Measurements from ENCODE around the gene HSF5.
"Not testable (repeated sequence)": the region's sequence is repeated elsewhere in the genome, so short reads cannot be mapped to it uniquely, and the experiment has no call there.

Gene HSF5

GRCh38 chr17:58411408-58411894 lies 76.8 kb downstream of the HSF5 start:
- no peak for DNase-seq

- no peak for DNase-seq
Observed at GRCh38 chr17:58410714-58411407, 77.3 kb downstream of the HSF5 start.

GRCh38 chr17:58409432-58409831 lies 78.8 kb downstream of the HSF5 start:
- DNase-seq, result no peak

- DNase-seq, result no peak
Observed at GRCh38 chr17:58403311-58403710, 84.9 kb downstream of the HSF5 start.

GRCh38 chr17:58402679-58403078 lies 85.5 kb downstream of the HSF5 start:
- DNase-seq, result no peak

GRCh38 chr17:58402047-58402446 lies 86.2 kb downstream of the HSF5 start:
- DNase-seq, result no peak

- no peak for DNase-seq
Observed at GRCh38 chr17:58401287-58401686, 86.9 kb downstream of the HSF5 start.

- DNase-seq, result no peak
Observed at GRCh38 chr17:58400826-58401225, 87.4 kb downstream of the HSF5 start.

GRCh38 chr17:58399974-58400373 lies 88.2 kb downstream of the HSF5 start:
- no peak for DNase-seq

- DNase-seq, result no peak
Observed at GRCh38 chr17:58398574-58399266, 89.5 kb downstream of the HSF5 start.

- DNase-seq, result not testable (repeated sequence)
Observed at GRCh38 chr17:58397421-58397820, 90.8 kb downstream of the HSF5 start.

- no peak for DNase-seq
Observed at GRCh38 chr17:58396173-58396572, 92.0 kb downstream of the HSF5 start.

- DNase-seq, result no peak
Observed at GRCh38 chr17:58394534-58395223, 93.5 kb downstream of the HSF5 start.

- DNase-seq, result no peak
Observed at GRCh38 chr17:58391302-58391984, 96.8 kb downstream of the HSF5 start.

- DNase-seq, result no peak
Observed at GRCh38 chr17:58390884-58391283, 97.3 kb downstream of the HSF5 start.

GRCh38 chr17:58388302-58389190 lies 99.7 kb downstream of the HSF5 start:
- no peak for DNase-seq

GRCh38 chr17:58387834-58388233 lies 100.4 kb downstream of the HSF5 start:
- no peak for DNase-seq

GRCh38 chr17:58386708-58387107 lies 101.5 kb downstream of the HSF5 start:
- no peak for DNase-seq

- no peak for DNase-seq
Observed at GRCh38 chr17:58385359-58385899, 102.8 kb downstream of the HSF5 start.

GRCh38 chr17:58384897-58385296 lies 103.3 kb downstream of the HSF5 start:
- DNase-seq, result no peak

- no peak for DNase-seq
Observed at GRCh38 chr17:58383892-58384462, 104.2 kb downstream of the HSF5 start.

GRCh38 chr17:58382872-58383242 lies 105.4 kb downstream of the HSF5 start:
- DNase-seq, result no peak

Data from stimulated activated CD4-positive, alpha-beta T cell treated with anti-CD3 and anti-CD28 coated beads, Interleukin-4, amount 100 ng/mL, for 24 hours (primary cell).